Mesothelial cell of epicardium (in vitro differentiated cells): Measurements from ENCODE around the gene EXTL1. TPM values are rescaled to one million over a fixed set of nuclear protein-coding genes. Genes with fewer than 3 reads are reported as not detected.

Experiments
- DNase-seq, 2 experiments: peaks; one replicate each; pipeline ENCODE4 v3.0.0; 2021; ENCODE audit warnings: low spot score in 2 of 2; ENCODE audit not compliant: unreplicated experiment in 2 of 2
- H3K27ac Mint-ChIP-seq: 2 replicates; pipeline ENCODE4 v1.8.0; 2021; ENCODE audit warnings: mixed read lengths
- H3K27me3 Mint-ChIP-seq: 2 replicates; pipeline ENCODE4 v1.8.0; 2021; ENCODE audit warnings: low read depth, mixed read lengths
- H3K36me3 Mint-ChIP-seq: 2 replicates; pipeline ENCODE4 v1.8.0; 2021; ENCODE audit warnings: mixed read lengths
- H3K4me1 Mint-ChIP-seq: 2 replicates; pipeline ENCODE4 v1.8.0; 2021; ENCODE audit warnings: mixed read lengths
- H3K4me3 Mint-ChIP-seq: 2 replicates; pipeline ENCODE4 v1.8.0; 2021; ENCODE audit warnings: mild to moderate bottlenecking, moderate library complexity, mixed read lengths
- H3K9me3 Mint-ChIP-seq: 2 replicates; pipeline ENCODE4 v1.8.0; 2021; ENCODE audit warnings: mixed read lengths
- total RNA-seq: library from RNA; stranded (reverse); gene quantifications from 3 replicates; pipeline ENCODE4 v1.2.1, GENCODE V29; 2021
- TF ChIP-seq, protein P1 (sequence below): fragments of 200-600 bp; sonication (generic); IDR thresholded peaks from one replicate; pipeline ENCODE4 v1.5.0; 2021; ENCODE audit warnings: antibody characterized with exemption; ENCODE audit not compliant: unreplicated experiment

EXTL1 gene
- total RNA-seq, 1 donor from 2014 or later, result 8.2 TPM

DNA sequence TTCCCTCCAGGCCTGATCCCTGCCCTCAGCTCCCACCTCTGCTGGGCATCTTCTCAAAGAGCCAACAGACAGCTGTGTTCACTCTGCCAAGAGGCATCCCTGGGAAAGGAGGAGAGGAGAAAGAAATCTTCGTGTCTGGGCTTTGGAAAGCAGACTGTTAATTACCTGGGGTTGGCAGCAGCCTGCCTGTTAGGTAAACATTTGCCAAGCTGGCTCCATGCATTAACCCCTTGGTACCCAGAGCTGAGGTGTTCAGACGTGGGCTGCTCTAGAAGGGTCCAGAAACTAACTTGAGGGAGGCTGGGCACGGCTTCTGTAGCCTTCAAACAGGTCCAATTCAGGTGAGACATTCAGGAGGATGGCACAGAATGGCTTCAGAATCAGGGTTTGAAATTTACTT lies 8.7 kb upstream of the EXTL1 start:
- DNase-seq, result no peak
- Mint-ChIP-seq H3K36me3 (no peaks in the 10 kb centered on the region), H3K9me3 (no peaks in the 10 kb centered on the region), H3K27me3 (peaks cover 5% of the 10 kb centered on the region), H3K27ac (no peak overlapping the region), H3K4me1 (peaks cover 10% of the 10 kb centered on the region), H3K4me3 (no peak overlapping the region)
- TF ChIP-seq, protein P1, sequence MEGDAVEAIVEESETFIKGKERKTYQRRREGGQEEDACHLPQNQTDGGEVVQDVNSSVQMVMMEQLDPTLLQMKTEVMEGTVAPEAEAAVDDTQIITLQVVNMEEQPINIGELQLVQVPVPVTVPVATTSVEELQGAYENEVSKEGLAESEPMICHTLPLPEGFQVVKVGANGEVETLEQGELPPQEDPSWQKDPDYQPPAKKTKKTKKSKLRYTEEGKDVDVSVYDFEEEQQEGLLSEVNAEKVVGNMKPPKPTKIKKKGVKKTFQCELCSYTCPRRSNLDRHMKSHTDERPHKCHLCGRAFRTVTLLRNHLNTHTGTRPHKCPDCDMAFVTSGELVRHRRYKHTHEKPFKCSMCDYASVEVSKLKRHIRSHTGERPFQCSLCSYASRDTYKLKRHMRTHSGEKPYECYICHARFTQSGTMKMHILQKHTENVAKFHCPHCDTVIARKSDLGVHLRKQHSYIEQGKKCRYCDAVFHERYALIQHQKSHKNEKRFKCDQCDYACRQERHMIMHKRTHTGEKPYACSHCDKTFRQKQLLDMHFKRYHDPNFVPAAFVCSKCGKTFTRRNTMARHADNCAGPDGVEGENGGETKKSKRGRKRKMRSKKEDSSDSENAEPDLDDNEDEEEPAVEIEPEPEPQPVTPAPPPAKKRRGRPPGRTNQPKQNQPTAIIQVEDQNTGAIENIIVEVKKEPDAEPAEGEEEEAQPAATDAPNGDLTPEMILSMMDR, result no peak

DNA sequence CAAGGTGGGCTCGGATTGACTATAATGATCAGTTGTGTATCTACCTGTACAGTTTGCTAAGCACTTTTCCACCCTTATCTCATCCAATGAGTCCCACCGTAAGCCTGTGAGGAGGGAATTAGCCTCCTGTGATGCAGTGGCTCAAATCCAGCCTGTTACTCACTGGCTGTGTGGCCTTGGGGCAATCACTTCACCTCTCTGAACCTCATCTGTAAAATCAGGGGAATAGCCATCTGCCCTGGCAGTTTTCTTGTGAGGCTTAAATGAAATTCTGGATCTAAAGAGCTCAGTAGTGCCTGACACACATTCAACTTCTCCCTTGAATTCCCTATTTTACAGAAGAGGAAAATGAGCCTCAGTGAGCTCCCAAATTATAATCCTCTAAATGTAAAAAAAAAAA lies 7.4 kb upstream of the EXTL1 start:
- no peak for DNase-seq
- H3K27me3 Mint-ChIP-seq, result peaks cover 5% of the 10 kb centered on the region
- H3K9me3 Mint-ChIP-seq, result no peaks in the 10 kb centered on the region
- no peak overlapping the region for H3K27ac Mint-ChIP-seq
- TF ChIP-seq, protein P1, result no peak
- H3K36me3 Mint-ChIP-seq, result no peaks in the 10 kb centered on the region
- no peak overlapping the region for H3K4me3 Mint-ChIP-seq
- peaks cover 15% of the 10 kb centered on the region for H3K4me1 Mint-ChIP-seq

DNA sequence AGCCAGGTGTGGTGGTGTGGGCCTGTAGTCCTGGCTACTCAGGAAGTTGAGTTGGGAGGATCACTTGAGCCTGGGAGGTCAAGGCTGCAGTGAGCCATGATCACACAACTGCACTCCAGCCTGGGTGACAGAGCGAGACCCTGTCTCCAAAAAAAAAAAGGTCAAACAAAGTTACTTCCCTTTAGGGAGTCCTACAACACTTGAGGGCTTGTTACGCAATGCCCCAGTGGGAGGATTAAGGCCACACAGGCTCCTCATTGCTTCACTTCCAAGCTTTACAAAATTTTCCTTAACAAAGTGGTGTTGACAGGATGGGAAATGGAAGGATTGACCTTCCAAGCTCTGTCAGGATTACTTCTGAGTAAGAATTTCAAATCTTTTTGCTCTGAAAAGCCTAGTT lies 6.2 kb upstream of the EXTL1 start:
- Mint-ChIP-seq H3K36me3 (no peaks in the 10 kb centered on the region), H3K4me3 (no peak overlapping the region), H3K9me3 (no peaks in the 10 kb centered on the region), H3K27ac (no peak overlapping the region), H3K4me1 (peaks cover 21% of the 10 kb centered on the region), H3K27me3 (peaks cover 5% of the 10 kb centered on the region)
- DNase-seq, result no peak
- TF ChIP-seq, protein P1, result no peak

DNA sequence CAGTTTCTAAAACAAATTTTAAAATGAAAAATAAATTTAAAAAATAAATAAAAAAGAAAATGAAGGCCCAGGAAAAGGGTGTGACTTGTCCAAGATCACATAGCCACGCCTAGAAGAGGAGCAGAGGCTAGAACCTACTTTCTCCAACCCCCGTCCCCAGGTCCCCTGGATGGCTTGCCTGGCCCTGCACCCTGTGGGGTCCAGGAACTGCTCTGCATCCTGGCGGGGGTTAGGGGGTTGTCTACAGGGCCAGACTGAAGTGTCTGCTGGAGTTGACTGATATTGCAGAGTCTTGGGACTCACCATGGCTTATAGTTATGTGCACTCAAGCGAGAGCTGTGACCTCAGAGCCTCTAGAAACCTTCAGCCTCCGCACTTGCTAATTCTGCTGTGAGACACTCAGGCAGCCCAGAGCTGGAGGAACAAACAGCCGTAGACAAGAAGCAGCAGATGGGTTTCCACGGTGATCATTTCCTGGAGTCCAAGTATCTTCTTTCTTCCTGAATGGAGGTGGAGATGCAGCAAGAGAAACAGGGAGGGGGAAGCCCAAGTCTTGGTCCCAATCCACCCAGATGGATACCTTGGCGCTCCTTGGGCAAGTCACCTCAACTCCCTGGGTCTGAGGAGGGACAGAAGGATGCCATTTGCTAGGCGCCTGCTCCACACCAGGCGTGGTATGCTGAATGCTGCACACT lies 5.2 kb upstream of the EXTL1 start:
- DNase-seq, result no peak
- TF ChIP-seq, protein P1, result no peak
- no peak overlapping the region for H3K27ac Mint-ChIP-seq

DNA sequence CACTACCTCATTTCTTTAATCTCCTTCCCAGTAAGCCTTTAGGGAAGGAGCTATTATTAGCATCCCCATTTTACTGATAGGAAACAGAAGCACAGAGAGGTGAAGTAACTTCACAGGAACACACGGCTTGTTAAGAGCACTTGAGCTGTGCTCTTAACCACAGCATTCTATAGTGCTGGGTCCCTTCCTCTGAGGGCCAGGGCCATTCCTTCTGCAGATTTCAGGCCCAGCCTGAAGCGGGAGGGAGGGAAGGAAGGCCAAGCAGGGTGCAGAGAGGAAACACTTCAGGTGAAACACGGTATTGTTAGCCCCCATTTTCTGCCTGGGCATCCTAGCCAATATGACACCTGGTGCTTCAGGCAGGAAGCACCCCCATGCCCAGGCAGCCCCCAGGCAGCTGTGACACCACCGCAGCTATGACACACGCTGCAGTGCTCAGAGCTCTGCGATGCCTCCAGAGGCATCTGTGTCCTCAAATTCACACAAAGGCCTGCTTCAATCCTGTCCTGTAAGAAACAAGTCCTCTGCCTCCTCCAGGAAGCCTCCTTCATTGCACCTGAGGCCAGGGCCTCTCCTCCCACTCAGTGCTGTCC lies 4.5 kb upstream of the EXTL1 start:
- no peaks in the 10 kb centered on the region for H3K9me3 Mint-ChIP-seq

More for the DNA sequence above, 5.2 kb upstream of the EXTL1 start:
- Mint-ChIP-seq H3K27me3 (peaks cover under 1% of the 10 kb centered on the region), H3K4me3 (no peak overlapping the region), H3K9me3 (no peaks in the 10 kb centered on the region), H3K4me1 (peaks cover 31% of the 10 kb centered on the region), H3K36me3 (no peaks in the 10 kb centered on the region)

More for the DNA sequence above, 4.5 kb upstream of the EXTL1 start:
- Mint-ChIP-seq H3K27ac (no peak overlapping the region), H3K4me3 (no peak overlapping the region), H3K36me3 (no peaks in the 10 kb centered on the region), H3K4me1 (peaks cover 36% of the 10 kb centered on the region), H3K27me3 (no peaks in the 10 kb centered on the region)
- TF ChIP-seq, protein P1, result no peak
- DNase-seq, result no peak
